ENCODE data around the gene FAM222A. TPM values are rescaled to one million over a fixed set of nuclear protein-coding genes. Genes with fewer than 3 reads are reported as not detected.
A peak's percentile ranks its signal among the peaks of the same experiment; 100 is the strongest.

FAM222A gene
- total and polyA plus RNA-seq, 2 of the 8 experiments (the other 6 are each of a cell fraction or from before 2014, with no cell fraction given) = 0.94 to 1.1 TPM

DNA sequence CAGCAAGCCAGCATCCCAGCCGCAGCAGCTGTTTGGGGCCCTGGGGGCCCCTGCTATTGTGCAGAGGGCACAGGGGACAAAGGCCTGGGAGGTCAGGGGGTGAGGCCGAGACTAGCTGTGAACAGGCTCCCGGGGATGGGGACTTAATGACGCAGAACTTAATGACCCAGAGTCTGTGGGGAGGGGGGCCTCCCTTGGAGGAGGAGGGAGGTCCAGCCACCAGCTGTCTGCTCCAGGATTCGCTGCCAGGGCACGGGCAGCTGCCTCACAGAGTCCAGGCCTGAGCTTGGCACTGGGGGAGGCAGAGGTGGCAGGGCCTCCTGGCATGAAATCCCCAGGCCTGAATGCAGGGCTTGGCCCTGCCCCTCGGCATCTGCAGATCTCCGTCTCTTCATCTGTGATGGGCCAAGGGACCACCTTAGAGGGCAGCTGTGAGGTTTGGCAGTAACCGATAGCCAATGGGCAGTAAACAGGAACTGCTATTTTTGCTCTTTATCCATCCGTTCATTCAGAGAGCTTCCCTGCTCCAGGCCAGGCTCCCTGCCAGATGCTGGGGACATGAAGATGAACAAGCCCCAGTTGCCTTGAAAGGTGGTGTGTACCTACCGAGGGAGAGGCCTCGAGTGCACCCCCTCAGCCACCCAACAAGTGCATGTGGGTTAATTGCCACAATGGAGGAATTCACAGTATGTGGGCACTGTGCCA, 6.7 kb downstream of the FAM222A start:
- Histone ChIP-seq H3K14ac (ENCODE audit: insufficient read length) (no peak overlapping the region), H3K27ac (ENCODE audit: low read depth, low read length) (no peak overlapping the region), H2AFZ (ENCODE audit: low read length) (no peak overlapping the region), H3K9ac (replicated peaks in 1 of 4; ENCODE audit: extremely low read depth in 1 of 4, low read depth in 3 of 4, low read length in 3 of 4) (no peak overlapping the region), H4K8ac (ENCODE audit: extremely low read depth, insufficient read depth, low read length) (no peak overlapping the region), H3K18ac (ENCODE audit: extremely low read depth, low read length) (no peak overlapping the region; the same call in 1 of the 2 replicates), H3K4ac (replicated peaks; ENCODE audit: insufficient read length, low read depth, low read length) (no peak overlapping the region), H2BK5ac (ENCODE audit: low read depth, low read length) (no peak overlapping the region; the same call in 1 of the 2 replicates), H2BK20ac (ENCODE audit: low read length) (no peak overlapping the region), H3K4me1 (replicated peaks in 1 of 4; ENCODE audit: control insufficient read depth in 3 of 4, insufficient read depth in 4 of 4, low read length in 3 of 4) (peaks cover 0 to 30% (median 12%) of the 10 kb centered on the region in 4 experiments; a peak in 6 of 7 replicates), H4K91ac (replicated peaks; ENCODE audit: insufficient read length, low read length) (no peak overlapping the region), H4K5ac (ENCODE audit: insufficient read length, low read depth, low read length) (no peak overlapping the region), H3K79me2 (ENCODE audit: control insufficient read depth in 1 of 2, insufficient read depth in 2 of 2, low read length in 2 of 2) (no peaks in the 10 kb centered on the region), H3K56ac (replicated peaks; ENCODE audit: insufficient read length, low read depth, low read length) (no peak overlapping the region), H3K9me3 (ENCODE audit: insufficient read depth in 2 of 2, low read depth in 1 of 2, low read length in 1 of 2) (no peaks in the 10 kb centered on the region), H3K36me3 (ENCODE audit: control insufficient read depth in 2 of 4, insufficient read depth in 4 of 4, low read length in 3 of 4) (no peaks in the 10 kb centered on the region), H3K23me2 (ENCODE audit: low read depth, low read length) (0 out of 2 replicates have a peak, but pooled peaks cover 2% of the 10 kb centered on the region), H4K20me1 (replicated peaks in 1 of 2; ENCODE audit: control insufficient read depth in 1 of 2, insufficient read depth in 2 of 2, low read length in 2 of 2) (peaks cover 2 to 10% of the 10 kb centered on the region in 2 experiments), H3K4me3 (ENCODE audit: extremely low read depth in 1 of 4, insufficient read depth in 2 of 4, low read depth in 3 of 4, low read length in 4 of 4) (no peak overlapping the region), H2BK120ac (replicated peaks; ENCODE audit: low read depth, low read length) (no peak overlapping the region), H3K79me1 (ENCODE audit: low read depth, low read length) (no peaks in the 10 kb centered on the region), H2AK5ac (ENCODE audit: low read depth, low read length) (no peak overlapping the region), H2BK12ac (ENCODE audit: low read depth, low read length) (0 out of 2 replicates have a peak overlapping the region, but pooled peaks have one; percentile 39), H3K23ac (ENCODE audit: insufficient read length) (no peak overlapping the region), H3K27me3 (replicated peaks in 1 of 4; ENCODE audit: control insufficient read depth in 3 of 4, extremely low read depth in 1 of 4, insufficient read depth in 3 of 4, low read length in 3 of 4) (peaks cover 1 to 32% (median 30%) of the 10 kb centered on the region in 4 experiments), H2BK15ac (ENCODE audit: low read length) (no peak overlapping the region), H3K4me2 (ENCODE audit: insufficient read depth in 1 of 2, low read depth in 2 of 2, low read length in 2 of 2) (no peak overlapping the region; a peak in 1 of 4 replicates)
- FAIRE-seq (no peak), DNase-seq (ENCODE audit: low read depth in 1 of 2, low spot score in 2 of 2) (no peak)
- ChIA-PET POLR2A (ENCODE audit: partially characterized antibody) (interaction anchor here (1.2 to 2.0 kb wide), 3 partner anchors 14 to 34 kb away, joined by 3 to 7 read pairs (median 6); no protein-coding TSS in a partner anchor), CTCF (ENCODE audit: partially characterized antibody) (interaction anchor here (0.7 to 7.4 kb wide), 24 partner anchors 8 to 186 kb away, joined by 3 to 64 read pairs (median 4); no protein-coding TSS in a partner anchor)
- WGBS, 2 experiments (ENCODE audit: extremely low coverage in 1 of 2, insufficient coverage in 1 of 2, insufficient read length in 1 of 2, insufficient replicate concordance in 2 of 2, low coverage in 1 of 2, low lambda C conversion rate in 2 of 2, missing lambda C conversion rate in 1 of 2) = 87% methylated on average over 12 of the region's 12 CpGs; no CpG with 5 or more reads in 1 of the 2 experiments
- TF ChIP-seq, protein P1, sequence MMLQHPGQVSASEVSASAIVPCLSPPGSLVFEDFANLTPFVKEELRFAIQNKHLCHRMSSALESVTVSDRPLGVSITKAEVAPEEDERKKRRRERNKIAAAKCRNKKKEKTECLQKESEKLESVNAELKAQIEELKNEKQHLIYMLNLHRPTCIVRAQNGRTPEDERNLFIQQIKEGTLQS (IDR thresholded peaks at IDR 0.05; ENCODE audit: insufficient read depth, low read depth, low read length) = no peak
- no peak for TF ChIP-seq EP300 (IDR thresholded peaks at IDR 0.05; ENCODE audit: borderline replicate concordance in 1 of 2, low read depth in 2 of 2, low read length in 2 of 2)
- no peak for TF ChIP-seq EGR1 (IDR thresholded peaks at IDR 0.05; ENCODE audit: borderline replicate concordance, low read depth, low read length)
- TF ChIP-seq SP1 (IDR thresholded peaks at IDR 0.05; ENCODE audit: low read depth, low read length) = no peak
- TF ChIP-seq POU5F1 (IDR thresholded peaks at IDR 0.05; ENCODE audit: low read depth, low read length) = no peak
- TF ChIP-seq SUZ12 (IDR thresholded peaks at IDR 0.05; ENCODE audit: low read length) = no peak
- no peak for TF ChIP-seq PHF8 (conservative IDR thresholded peaks at IDR 0.05; ENCODE audit: low read depth, low read length)
- no peak for TF ChIP-seq RFX5 (IDR thresholded peaks at IDR 0.05; ENCODE audit: borderline replicate concordance, low read depth, low read length)
- TF ChIP-seq HDAC6 (IDR thresholded peaks at IDR 0.05; ENCODE audit: low read depth, low read length) = no peak
- TF ChIP-seq SIN3A (conservative IDR thresholded peaks at IDR 0.05 in 1 of 2, IDR thresholded peaks at IDR 0.05 in 1 of 2; ENCODE audit: low read depth in 1 of 2, low read length in 2 of 2) = no peak
- no peak for TF ChIP-seq JUND (IDR thresholded peaks at IDR 0.05; ENCODE audit: low read length)
